ENCODE measurements around the gene PRRX2.

Gene PRRX2

GRCh38 chr9:129755151-129755550, 89.7 kb downstream of the PRRX2 start:
- no peak for ATAC-seq
- no peak for TF ChIP-seq TCF4 (CRISPR knock-in tag; IDR thresholded peaks at IDR 0.05; ENCODE audit: borderline replicate concordance)
- TF ChIP-seq SNAI2 (CRISPR knock-in tag; IDR thresholded peaks at IDR 0.05), result no peak
- no peak for TF ChIP-seq ARNTL (CRISPR knock-in tag; IDR thresholded peaks at IDR 0.05; ENCODE audit: borderline replicate concordance, low read depth)
- no peak for TF ChIP-seq PPARA (CRISPR knock-in tag; IDR thresholded peaks at IDR 0.05; ENCODE audit: borderline replicate concordance)
- no peak for TF ChIP-seq ZFP3 (CRISPR knock-in tag; IDR thresholded peaks at IDR 0.05)
- TF ChIP-seq ZFP30 (CRISPR knock-in tag; IDR thresholded peaks at IDR 0.05), result no peak
- no peak for TF ChIP-seq ZNF70 (CRISPR knock-in tag; IDR thresholded peaks at IDR 0.05)
- TF ChIP-seq ZC3H10 (CRISPR knock-in tag; IDR thresholded peaks at IDR 0.05), result no peak
- TF ChIP-seq BACH2 (CRISPR knock-in tag; IDR thresholded peaks at IDR 0.05; ENCODE audit: borderline replicate concordance), result no peak
- no peak for TF ChIP-seq CREB5 (CRISPR knock-in tag; IDR thresholded peaks at IDR 0.05; ENCODE audit: low read depth)
- no peak for TF ChIP-seq CSDC2 (CRISPR knock-in tag; IDR thresholded peaks at IDR 0.05)
- no peak for TF ChIP-seq RARB (CRISPR knock-in tag; IDR thresholded peaks at IDR 0.05)

GRCh38 chr9:129756191-129756590, 90.7 kb downstream of the PRRX2 start:
- TF ChIP-seq SNAI2 (CRISPR knock-in tag; IDR thresholded peaks at IDR 0.05) (no peak), CSRNP3 (CRISPR knock-in tag; IDR thresholded peaks at IDR 0.05) (no peak), CSDC2 (CRISPR knock-in tag; IDR thresholded peaks at IDR 0.05) (no peak), OSR1 (CRISPR knock-in tag; IDR thresholded peaks at IDR 0.05) (no peak), TCF4 (CRISPR knock-in tag; IDR thresholded peaks at IDR 0.05; ENCODE audit: borderline replicate concordance) (no peak), TSHZ2 (CRISPR knock-in tag; IDR thresholded peaks at IDR 0.05) (no peak), ARNTL (CRISPR knock-in tag; IDR thresholded peaks at IDR 0.05; ENCODE audit: borderline replicate concordance, low read depth) (no peak), ZFP30 (CRISPR knock-in tag; IDR thresholded peaks at IDR 0.05) (no peak), ESRRG (CRISPR knock-in tag; IDR thresholded peaks at IDR 0.05) (no peak), POU6F1 (CRISPR knock-in tag; IDR thresholded peaks at IDR 0.05; ENCODE audit: borderline replicate concordance, low read depth) (no peak), ISL1 (CRISPR knock-in tag; IDR thresholded peaks at IDR 0.05) (no peak)
- ATAC-seq, result no peak

GRCh38 chr9:129757045-129757444, 91.6 kb downstream of the PRRX2 start:
- no peak for ATAC-seq
- TF ChIP-seq GLIS3 (CRISPR knock-in tag; IDR thresholded peaks at IDR 0.05) (no peak), ISL1 (CRISPR knock-in tag; IDR thresholded peaks at IDR 0.05) (no peak), ZNF70 (CRISPR knock-in tag; IDR thresholded peaks at IDR 0.05) (no peak), BACH2 (CRISPR knock-in tag; IDR thresholded peaks at IDR 0.05; ENCODE audit: borderline replicate concordance) (no peak), TCF4 (CRISPR knock-in tag; IDR thresholded peaks at IDR 0.05; ENCODE audit: borderline replicate concordance) (no peak), CSRNP3 (CRISPR knock-in tag; IDR thresholded peaks at IDR 0.05) (no peak), OSR1 (CRISPR knock-in tag; IDR thresholded peaks at IDR 0.05) (no peak), ZC3H10 (CRISPR knock-in tag; IDR thresholded peaks at IDR 0.05) (no peak), ZNF8 (CRISPR knock-in tag; IDR thresholded peaks at IDR 0.05) (no peak), ZNF565 (CRISPR knock-in tag; conservative IDR thresholded peaks at IDR 0.05; ENCODE audit: low read depth) (no peak), TSHZ2 (CRISPR knock-in tag; IDR thresholded peaks at IDR 0.05) (no peak)
